HG03175 (cell line): Measurements from ENCODE around the gene CRLF3.
A peak's percentile ranks its signal among the peaks of the same experiment; 100 is the strongest.
"Not testable (repeated sequence)": the region's sequence is repeated elsewhere in the genome, so short reads cannot be mapped to it uniquely, and the experiment has no call there.

Source experiments
- ATAC-seq: cut with Tn5 transposase; IDR thresholded peaks from one replicate; pipeline ENCODE4 v1.9.1; 2021; ENCODE audit warnings: mild to moderate bottlenecking, moderate library complexity; ENCODE audit not compliant: unreplicated experiment

Gene CRLF3, protein sequence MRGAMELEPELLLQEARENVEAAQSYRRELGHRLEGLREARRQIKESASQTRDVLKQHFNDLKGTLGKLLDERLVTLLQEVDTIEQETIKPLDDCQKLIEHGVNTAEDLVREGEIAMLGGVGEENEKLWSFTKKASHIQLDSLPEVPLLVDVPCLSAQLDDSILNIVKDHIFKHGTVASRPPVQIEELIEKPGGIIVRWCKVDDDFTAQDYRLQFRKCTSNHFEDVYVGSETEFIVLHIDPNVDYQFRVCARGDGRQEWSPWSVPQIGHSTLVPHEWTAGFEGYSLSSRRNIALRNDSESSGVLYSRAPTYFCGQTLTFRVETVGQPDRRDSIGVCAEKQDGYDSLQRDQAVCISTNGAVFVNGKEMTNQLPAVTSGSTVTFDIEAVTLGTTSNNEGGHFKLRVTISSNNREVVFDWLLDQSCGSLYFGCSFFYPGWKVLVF

DNA sequence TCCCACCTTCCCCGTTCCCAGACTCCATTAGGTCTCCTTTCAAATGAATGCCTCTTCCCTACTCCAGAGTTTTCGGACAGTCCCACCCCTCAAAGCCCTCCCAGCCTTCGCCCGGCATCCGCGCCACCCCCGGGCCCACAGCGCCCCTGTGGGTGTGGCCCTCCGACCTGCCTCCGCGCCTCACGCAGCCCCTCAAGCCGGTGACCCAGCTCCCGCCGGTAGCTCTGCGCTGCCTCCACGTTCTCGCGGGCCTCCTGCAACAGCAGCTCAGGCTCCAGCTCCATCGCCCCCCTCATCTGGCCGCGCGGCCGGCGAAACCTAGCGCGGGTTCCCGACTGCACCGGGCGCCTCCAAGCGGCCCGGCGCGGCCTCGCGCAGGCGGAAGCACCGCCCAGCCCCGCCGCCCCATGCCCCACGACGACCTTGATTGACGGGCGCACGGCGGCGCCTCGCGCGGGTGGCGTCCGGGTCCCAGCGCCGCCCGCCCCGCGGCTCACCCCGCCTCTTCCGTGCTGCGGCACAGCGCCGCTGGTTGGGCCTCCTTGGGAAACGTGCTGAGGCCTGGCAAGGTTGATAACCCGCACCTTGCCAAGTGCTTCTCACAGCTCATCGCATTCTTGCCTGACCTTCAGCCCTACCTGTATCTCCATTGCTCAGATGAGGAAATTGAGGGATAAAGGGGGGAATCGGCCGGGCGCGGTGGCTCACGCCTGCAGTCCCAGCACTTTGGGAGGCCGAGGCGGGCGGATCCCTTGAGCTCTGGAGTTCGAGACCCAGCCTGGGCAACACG lies at the start of gene CRLF3:
Gene CRLF3 (minus strand): TSS at position 337 of the 790 bp plus-strand sequence. CDS start 41 bp downstream, at position 296.
- ATAC-seq = peak; percentile 89

DNA sequence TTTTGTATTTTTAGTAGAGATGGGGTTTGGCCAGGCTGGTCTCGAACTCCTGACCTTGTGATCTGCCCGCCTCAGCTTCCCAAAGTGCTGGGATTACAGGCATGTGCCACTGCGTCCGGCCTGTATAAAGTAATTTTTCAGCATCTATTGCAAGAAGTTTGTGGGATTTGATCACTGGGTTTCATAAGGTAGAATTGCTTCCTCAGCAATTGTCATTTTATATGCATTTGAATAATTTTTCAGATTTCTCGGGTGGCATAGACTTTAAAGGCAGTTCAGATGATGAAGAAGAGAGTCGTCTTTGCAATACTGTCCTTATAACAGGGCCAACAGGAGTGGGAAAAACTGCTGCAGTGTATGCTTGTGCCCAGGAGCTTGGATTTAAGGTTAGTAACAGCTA lies 44.5 kb upstream of the CRLF3 start:
- no peak for ATAC-seq

DNA sequence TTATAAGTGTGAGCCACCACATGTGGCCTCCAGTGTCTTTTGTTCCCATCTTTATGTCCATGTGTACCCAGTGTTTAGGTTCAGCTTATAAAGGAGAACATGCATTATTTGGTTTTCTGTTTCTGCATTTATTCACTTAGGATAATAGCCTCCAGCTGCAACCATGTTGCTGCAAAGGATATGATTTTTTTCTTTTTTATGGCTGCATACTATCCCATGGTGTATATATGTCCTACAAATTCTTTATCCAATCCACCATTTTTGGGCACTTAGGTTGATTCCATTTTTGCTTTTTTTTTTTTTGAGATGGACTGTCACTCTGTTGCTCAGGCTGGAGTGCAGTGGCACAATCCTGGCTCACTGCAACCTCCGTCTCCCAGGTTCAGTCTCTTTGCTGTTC lies 40.1 kb upstream of the CRLF3 start:
- ATAC-seq = no peak

DNA sequence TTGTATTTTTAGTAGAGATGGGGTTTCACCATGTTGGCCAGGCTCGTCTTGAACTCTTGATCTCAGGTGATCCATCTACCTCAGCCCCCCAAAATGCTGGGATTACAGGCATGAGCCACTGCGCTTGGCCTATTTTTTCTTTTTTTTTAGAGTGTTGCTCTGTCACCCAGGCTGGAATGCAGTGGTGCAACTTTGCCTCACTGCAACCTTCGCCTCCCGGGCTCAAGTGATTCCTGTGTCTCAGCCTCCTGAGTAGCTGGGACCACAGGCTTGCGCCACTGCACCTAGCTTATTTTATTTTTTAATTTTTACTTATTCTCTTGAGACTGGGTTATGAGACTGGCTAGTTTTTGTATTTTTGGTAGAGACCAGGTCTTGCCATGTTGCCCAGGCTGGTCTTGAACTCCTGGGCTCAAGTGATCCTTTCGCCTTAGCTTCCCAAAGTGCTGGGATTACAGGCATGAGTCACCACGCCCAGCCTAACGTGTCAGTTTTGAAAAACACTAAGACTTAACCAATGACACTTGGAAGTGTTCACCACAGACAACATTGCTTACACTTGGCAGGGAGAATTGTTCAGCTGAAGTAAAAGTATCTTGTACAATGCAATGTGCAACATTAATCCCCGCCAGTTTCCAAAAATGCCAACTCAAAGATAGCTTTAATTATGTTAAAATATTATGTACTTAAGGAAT lies 34.2 kb upstream of the CRLF3 start:
- ATAC-seq = no peak

DNA sequence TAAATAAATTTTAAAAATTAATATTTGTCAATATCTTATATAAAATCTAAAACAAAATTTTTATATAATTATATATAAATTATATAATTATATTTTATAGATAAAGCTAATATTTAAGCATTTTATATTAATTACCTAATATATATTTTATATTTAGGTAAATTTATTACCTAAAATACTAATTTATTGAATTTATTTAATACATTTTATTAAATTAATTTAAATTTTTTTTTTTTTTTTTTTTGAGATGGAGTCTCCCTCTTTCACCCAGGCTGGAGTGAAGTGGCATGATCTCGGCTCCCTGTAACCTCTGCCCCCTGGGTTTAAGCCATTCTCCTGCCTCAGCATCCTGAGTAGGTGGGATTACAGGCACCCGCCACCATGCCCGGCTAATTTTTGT lies 29.7 kb upstream of the CRLF3 start:
- no peak for ATAC-seq

DNA sequence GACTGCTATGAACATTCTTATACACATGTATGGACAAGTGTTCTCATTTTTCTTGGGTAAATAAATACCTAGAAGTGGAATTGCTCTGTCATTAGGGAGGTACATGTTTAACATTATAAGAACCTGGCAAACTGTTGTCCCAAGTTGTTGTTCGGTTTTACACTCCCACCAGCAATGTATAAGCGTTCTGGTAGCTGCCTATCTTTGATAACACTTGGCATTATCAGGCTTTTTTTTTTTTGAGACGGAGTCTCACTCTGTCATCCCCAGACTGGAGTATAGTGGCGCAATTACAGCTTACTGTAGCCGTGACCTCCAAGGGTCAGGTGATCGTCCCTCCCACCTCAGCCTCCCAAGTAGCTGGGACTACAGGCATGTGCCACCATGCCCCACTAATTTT lies 23.5 kb upstream of the CRLF3 start:
- no peak for ATAC-seq

DNA sequence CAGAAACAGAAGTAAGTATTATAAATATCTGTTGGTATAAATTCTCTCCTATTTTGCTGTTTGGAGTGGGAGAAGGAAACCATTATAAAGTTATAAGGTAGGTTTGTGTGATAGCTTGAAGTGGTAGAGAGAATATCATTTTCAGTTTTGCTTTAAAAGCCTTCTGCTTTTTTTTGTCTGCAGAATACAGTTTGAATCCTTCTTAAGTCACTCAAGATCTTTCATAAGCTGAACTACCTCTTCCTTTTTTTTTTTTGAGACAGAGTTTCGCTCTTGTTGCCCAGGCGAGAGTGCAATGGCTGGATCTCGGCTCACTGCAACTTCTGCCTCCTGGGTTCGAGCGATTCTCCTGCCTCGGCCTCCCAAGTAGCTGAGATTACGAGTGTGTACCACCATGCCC lies 16.3 kb upstream of the CRLF3 start:
- no peak for ATAC-seq

DNA sequence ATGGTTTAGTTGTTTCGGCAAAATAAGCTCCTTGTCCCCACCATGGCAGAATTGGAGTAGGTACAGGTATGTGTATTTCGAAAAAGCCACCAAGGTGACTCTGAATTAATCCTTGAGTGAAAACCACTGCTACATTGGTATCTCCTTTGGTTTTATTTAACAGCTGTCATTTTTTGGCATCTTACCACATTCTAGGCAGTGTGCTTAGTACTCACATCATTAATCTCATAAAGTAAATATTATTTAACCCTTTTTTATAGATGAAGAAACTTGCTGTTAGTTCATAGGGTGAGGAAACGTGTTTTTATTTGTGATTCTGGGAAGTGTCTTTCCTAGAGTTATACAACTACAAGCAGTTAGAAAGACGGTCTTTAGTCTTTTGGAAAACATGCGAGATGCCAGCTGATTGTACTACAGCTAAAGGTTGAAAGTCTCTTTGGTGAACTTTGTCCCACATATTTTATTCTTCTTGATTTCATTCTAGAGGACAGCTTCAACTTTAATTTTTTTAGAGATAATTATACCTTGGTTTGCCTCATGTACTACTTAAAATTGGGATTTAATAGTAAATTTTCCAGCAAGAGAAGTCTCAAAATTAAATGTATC lies 13.8 kb upstream of the CRLF3 start:
- ATAC-seq = no peak

DNA sequence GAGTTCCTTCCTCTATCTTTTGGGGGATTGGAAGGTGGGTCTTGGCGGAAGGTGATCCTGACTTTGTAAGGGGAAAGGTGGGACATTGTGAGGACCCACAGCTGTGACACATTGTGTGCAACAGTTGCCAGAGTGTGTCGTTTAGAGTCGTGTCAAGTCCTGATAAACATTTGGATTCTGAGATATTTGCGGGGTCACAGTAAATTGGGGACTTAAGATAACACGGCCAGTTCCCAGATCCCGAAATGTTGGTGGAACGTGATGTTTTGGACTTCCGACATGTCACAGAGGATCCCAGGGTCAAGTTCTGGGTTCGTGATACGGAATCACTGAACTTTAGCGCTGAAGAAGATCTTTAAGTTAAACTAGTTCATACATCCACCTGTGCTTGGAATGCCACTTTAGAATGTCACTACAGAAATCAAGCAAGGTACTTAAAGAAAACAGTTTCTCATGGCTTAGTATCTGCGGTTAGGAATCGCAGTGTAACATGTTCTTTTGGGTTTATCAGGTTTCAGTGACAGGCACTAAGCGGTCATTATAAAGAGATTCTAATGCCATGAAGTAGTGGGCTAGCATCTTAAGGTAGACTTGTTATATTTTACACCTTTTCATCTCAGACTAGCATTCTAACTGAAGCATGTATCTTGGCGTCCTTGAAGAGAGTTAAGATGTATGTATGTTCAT lies 8.1 kb upstream of the CRLF3 start:
- ATAC-seq = peak; percentile 15

DNA sequence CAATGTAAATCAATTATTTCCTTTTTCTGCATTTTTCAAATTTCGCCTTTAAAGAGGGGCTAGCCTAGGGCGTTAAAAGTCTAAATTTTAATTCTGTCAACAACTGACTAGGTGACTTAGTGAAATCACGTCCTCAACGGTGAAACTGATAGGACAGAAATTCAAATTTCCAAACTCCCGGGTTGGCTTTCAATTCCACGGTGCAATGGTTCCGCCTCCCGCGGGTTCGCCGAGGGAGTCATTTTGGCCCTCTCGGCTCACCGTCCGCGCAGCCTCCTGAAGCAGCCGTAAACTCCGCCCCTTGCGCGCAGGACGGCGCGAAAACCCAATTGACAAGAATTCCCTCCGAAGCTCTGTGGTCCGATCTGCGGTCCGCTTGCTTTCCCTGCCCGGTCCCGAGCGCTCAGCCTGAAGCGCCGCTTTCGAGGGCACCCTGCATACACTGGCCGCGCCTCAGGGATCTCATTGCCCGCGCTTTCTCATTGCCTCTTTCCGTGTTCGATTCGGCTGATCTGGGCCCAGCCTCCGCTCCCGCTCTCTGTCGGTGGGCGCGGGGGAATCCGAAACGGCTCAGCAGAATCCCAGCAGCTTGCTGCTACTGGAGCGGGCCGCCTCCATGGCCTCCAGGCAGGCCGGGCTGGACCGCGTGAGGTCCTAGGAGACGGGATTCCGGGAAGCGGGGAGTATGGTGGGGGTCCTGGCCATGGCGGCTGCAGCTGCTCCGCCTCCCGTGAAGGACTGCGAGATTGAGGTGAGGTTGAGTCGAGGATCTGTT lies 7.4 kb upstream of the CRLF3 start, which contains the start of gene ATAD5:
Gene ATAD5 (plus strand): TSS at position 304 of the 775 bp plus-strand sequence. CDS start 382 bp downstream, at position 686.
- ATAC-seq = peak; percentile 67

DNA sequence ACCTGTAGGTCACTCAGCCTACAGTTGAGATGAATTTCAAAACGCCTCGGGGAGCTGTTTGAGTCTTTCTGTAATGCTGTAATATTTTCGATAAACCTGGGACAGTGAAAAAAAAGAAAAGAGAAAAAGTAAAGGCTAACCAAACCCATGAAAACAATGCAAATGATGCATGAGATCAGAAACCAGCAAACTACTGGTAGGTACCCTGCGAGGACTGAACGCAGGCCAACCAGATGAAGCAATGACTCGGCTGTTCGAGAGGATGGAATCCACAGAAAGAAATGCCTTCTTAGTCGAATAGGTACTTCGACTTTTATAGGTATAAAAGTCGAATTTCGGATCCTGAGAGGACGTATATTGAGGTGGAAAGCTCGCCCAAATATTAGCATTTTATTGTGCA lies 6.8 kb upstream of the CRLF3 start:
- no peak for ATAC-seq

DNA sequence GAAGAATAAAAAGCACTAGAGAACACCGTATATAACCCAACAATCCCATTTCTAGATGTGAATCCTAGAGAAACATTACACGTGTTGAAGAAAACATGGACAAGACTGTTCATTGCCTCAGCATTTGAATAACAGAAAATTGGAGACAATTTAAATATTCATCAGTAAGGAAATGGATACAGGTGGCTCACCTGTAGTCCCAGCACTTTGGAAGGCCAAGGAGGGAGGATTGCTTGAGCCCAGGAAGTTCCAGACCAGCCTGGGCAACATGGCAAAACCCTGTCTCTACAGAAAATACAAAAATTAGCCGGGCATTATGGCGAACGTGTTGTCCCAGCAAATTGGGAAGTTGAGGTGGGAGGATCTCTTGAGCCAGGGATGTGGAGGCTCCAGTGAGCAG lies 4.5 kb upstream of the CRLF3 start:
- ATAC-seq = no peak

DNA sequence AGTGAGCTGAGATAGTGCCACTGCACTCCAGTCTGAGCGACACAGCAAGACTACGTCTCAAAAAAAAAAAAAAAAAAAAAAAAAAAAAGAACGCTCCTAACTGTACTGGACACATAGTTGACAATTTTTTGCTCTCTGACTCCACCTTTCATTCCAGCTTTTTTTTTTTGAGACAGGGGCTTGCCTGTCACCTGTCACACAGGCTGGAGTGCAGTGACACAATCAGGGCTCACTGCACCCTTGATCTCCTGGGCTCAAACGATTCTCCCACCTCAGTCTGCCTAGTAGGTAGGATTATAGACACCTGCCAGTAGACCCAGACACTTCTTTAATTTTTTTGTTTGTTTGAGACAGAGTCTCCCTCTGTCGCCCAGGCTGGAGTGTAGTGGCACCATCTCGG lies 2.6 kb upstream of the CRLF3 start:
- ATAC-seq = no peak

DNA sequence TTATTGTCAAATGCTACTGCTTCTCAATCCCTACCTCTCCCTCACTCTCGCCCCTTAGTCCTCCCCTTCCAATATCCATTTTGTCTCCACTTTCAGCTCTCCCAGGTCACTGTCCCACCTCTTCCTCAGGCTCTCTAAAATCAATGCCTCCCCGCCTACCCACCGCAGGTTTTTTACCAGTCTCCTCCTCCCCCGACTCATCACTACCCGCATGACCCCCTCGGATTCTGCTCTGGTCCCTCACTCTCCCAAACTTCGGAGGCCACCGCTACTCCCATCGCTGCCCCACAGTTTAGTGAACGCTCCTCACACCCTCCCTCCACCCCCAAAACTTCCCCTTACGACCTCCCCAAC lies 513 bp downstream of the CRLF3 start:
- ATAC-seq = no peak

DNA sequence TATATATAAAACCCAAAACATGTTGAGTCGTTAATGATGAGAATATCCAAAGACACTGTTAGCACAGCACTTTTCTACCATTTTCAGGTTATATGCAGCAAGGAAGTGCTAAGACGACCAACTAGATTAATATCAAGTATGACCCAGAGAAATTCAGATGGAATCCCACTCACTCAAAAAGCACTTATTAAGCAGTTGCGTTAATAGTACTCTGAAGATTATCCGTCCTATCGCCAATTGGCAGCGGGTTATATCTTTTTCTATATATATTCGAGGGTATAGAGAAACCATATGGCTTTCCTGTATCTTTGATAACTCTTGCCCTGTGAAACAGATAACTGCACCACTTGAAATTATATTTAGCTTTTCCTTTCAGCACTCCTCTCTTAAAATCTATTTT lies 1.1 kb downstream of the CRLF3 start:
- ATAC-seq = no peak

DNA sequence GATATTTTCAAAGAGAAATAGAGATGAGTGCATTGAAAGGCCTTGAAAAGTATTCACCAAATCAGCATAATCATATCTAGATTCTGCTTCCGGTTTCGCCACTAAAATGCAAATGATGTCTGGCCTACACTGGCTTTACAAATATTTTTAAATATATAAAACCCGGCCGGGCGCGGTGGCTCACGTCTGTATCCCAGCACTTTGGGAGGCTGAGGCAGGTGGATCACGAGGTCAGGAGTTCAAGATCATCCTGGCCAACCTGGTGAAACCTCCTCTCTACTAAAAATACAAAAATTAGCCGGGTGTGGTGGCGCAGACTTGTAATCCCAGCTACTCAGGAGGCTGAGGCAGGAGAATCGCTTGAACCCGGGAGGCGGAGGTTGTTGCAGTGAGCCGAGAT lies 1.6 kb downstream of the CRLF3 start:
- ATAC-seq = not testable (repeated sequence)

DNA sequence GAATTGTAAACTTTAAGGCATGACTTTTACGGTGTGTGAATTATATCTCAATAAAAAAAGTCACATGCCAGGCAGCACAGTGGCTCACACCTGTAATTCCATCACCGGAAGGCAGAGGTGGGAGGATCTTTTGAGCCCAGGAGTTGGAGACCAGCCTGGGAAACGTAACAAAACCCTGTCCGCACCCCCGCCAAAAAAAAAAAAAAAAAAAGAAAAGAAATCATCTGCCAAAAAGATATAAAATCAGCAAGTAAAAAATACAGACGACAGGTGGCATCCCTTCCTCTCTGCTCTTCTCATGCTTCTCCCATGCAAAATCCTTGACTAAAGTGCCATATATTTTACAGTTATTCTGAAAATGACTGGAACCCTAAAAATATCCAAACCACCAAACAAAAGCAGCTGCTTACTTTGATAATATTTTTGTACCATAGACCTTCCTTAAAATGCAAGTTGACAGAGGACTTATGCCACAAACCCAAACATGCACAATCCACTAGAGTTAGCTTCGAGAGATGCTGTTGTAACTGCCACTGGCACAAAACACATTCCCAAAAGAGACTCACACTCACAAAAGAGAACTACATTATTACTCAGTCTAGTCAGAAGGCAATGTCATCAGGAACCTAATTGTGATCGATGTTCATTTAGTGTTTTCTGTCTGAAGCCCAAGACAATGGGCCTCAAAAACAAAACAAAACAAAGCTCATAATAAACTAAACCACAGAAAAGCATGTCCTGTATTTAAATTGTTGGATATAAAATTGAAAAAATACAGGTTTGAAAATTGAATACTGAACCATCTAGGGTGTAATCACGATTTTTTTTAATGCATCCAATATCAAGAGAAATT lies 2.4 kb downstream of the CRLF3 start:
- no peak for ATAC-seq

DNA sequence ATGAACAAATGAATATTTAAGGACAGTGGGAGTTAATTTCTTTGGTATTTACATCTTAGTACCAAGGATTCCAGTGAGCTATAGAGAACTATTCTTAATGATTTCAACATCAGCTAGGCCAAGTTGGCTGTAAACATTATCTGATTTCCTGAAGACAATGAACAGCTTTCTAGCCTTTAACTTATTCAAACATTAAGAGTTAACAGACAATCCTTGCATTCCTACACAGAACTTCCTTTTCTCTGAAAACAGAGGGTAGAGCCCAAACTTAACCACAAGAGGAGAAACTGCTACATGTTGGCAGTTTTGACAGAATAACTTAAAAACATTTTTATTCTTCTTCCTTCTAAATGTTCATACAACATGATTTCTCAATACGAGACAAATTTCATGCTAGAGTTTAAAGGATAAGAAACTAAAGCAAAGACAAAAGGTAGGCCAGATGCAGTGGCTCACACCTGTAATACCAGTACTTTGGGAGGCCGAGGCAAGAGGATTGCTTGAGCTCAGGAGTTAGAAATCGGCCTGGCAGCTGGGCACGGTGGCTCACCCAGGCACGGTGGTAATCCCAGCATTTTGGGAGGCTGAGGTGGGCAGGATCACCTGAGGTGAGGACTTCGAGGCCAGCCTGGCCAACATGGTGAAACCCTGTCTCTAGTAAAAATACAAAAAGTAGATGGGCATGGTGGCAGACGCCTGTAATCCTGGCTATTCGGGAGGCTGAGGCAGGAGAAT lies 4.4 kb downstream of the CRLF3 start:
- ATAC-seq = no peak
